IMR-90 (cell line): ENCODE data around the gene SYCP2. TPM values are rescaled to one million over a fixed set of nuclear protein-coding genes. Genes with fewer than 3 reads are reported as not detected.

Experiments used
- ATAC-seq: fragments of 200-7000 bp; cut with Tn5 transposase; 2 replicates; pipeline ENCODE4 v1.9.1; 2020; ENCODE audit warnings: low read depth, mild to moderate bottlenecking, moderate library complexity
- BruUV-seq: library from RNA; stranded (reverse); fragments of 400-500 nt; replicated peaks from 2 replicates; lab custom pipeline; 2021; lab: Mats Ljungman, UMichigan
- CTCF ChIA-PET: fragments of 300-600 bp; formaldehyde crosslinking; extraction: SDS; loops from one replicate; lab custom pipeline; 2021; ENCODE audit warnings: antibody characterized with exemption; lab: Yijun Ruan, JAX
- POLR2A ChIA-PET: fragments of 300-600 bp; sonication (Branson Sonifier 250); formaldehyde crosslinking; loops from one replicate; lab custom pipeline; 2022; ENCODE audit warnings: antibody characterized with exemption; ENCODE audit not compliant: unreplicated experiment; lab: Charles Lee
- DNase-seq: peaks from one replicate; pipeline ENCODE4 v3.0.0; 2013
- H2AFZ ChIP-seq: replicated peaks from 2 replicates; pipeline ENCODE3; 2013; ENCODE audit warnings: low read length, mild to moderate bottlenecking; ENCODE audit not compliant: poor library complexity
- H2AK5ac ChIP-seq: 2 replicates; pipeline ENCODE4 v1.6.1; 2013; ENCODE audit warnings: low read depth, low read length, inconsistent platforms
- H2AK9ac ChIP-seq: replicated peaks from 2 replicates; pipeline ENCODE3; 2013; ENCODE audit warnings: mild to moderate bottlenecking, low read depth, low read length, moderate library complexity; ENCODE audit not compliant: poor library complexity
- H2BK120ac ChIP-seq: 2 replicates; pipeline ENCODE4 v1.6.1; 2013; ENCODE audit warnings: low read depth, low read length, inconsistent platforms
- H2BK15ac ChIP-seq: 3 replicates; pipeline ENCODE4 v1.6.1; 2013; ENCODE audit warnings: low read depth, low read length, inconsistent platforms
- H2BK20ac ChIP-seq: 2 replicates; pipeline ENCODE4 v1.6.1; 2013; ENCODE audit warnings: low read depth, mild to moderate bottlenecking, inconsistent platforms, low read length, moderate library complexity
- H2BK5ac ChIP-seq: 2 replicates; pipeline ENCODE4 v1.6.1; 2013; ENCODE audit warnings: mild to moderate bottlenecking, low read depth, low read length, inconsistent platforms; ENCODE audit not compliant: poor library complexity, severe bottlenecking
- H3K14ac ChIP-seq: replicated peaks from 2 replicates; pipeline ENCODE4 v1.6.1; 2013; ENCODE audit warnings: low read depth, low read length, inconsistent platforms
- H3K18ac ChIP-seq: 2 replicates; pipeline ENCODE4 v1.6.1; 2013; ENCODE audit warnings: low read depth, low read length, control low read depth
- H3K23ac ChIP-seq: 2 replicates; pipeline ENCODE4 v1.6.1; 2013; ENCODE audit warnings: low read depth, low read length, inconsistent platforms
- H3K27ac ChIP-seq: 2 replicates; pipeline ENCODE4 v1.5.1; 2013; ENCODE audit warnings: mild to moderate bottlenecking, control low read depth, low read length; ENCODE audit not compliant: insufficient read depth
- H3K27me3 ChIP-seq: 2 replicates; pipeline ENCODE4 v1.6.1; 2013; ENCODE audit warnings: low read length; ENCODE audit not compliant: control insufficient read depth, insufficient read depth
- H3K36me3 ChIP-seq: 2 replicates; pipeline ENCODE4 v1.6.1; 2013; ENCODE audit warnings: low read length, mixed read lengths; ENCODE audit not compliant: control insufficient read depth, insufficient read depth
- H3K4ac ChIP-seq: 2 replicates; pipeline ENCODE4 v1.6.1; 2013; ENCODE audit warnings: low read depth, low read length, inconsistent platforms
- H3K4me1 ChIP-seq: 2 replicates; pipeline ENCODE4 v1.6.1; 2013; ENCODE audit warnings: low read length, mixed read lengths; ENCODE audit not compliant: control insufficient read depth, insufficient read depth
- H3K4me2 ChIP-seq: 2 replicates; pipeline ENCODE4 v1.6.1; 2013; ENCODE audit warnings: low read depth, mild to moderate bottlenecking, control low read depth, low read length, moderate library complexity
- H3K4me3 ChIP-seq: 2 replicates; pipeline ENCODE4 v1.5.1; 2013; ENCODE audit warnings: low read depth, mild to moderate bottlenecking, control low read depth, low read length, moderate library complexity; ENCODE audit not compliant: insufficient read depth
- H3K56ac ChIP-seq: 2 replicates; pipeline ENCODE4 v1.6.1; 2013; ENCODE audit warnings: low read length, inconsistent platforms; ENCODE audit not compliant: insufficient read depth; ENCODE audit errors: extremely low read depth
- H3K79me1 ChIP-seq, 2 experiments: 2 replicates each; pipeline ENCODE4 v1.6.1; 2013; ENCODE audit warnings: low read length in 2 of 2, inconsistent platforms in 1 of 2, low read depth in 1 of 2
- H3K9ac ChIP-seq: 2 replicates; pipeline ENCODE4 v1.6.1; 2013; ENCODE audit warnings: low read depth, low read length, control low read depth
- H3K9me1 ChIP-seq: 2 replicates; pipeline ENCODE4 v1.6.1; 2013; ENCODE audit warnings: low read length, inconsistent platforms; ENCODE audit not compliant: insufficient read depth
- H3K9me3 ChIP-seq: 2 replicates; pipeline ENCODE4 v1.6.1; 2013; ENCODE audit warnings: low read length; ENCODE audit not compliant: control insufficient read depth, insufficient read depth
- H4K20me1 ChIP-seq: 2 replicates; pipeline ENCODE4 v1.6.1; 2013; ENCODE audit warnings: low read length, inconsistent platforms; ENCODE audit not compliant: insufficient read depth
- H4K5ac ChIP-seq: 2 replicates; pipeline ENCODE4 v1.6.1; 2013; ENCODE audit warnings: mild to moderate bottlenecking, low read depth, low read length, control low read depth
- H4K8ac ChIP-seq, 2 experiments: 2 replicates each; pipeline ENCODE4 v1.6.1; 2013; ENCODE audit warnings: low read depth in 2 of 2, low read length in 2 of 2, control low read depth in 1 of 2, inconsistent platforms in 1 of 2
- H4K91ac ChIP-seq: 2 replicates; pipeline ENCODE4 v1.6.1; 2013; ENCODE audit warnings: low read depth, low read length, inconsistent platforms; ENCODE audit not compliant: insufficient read depth
- BHLHE40 ChIP-seq: fragments of 150-350 bp; IDR thresholded peaks from 2 replicates; pipeline ENCODE4 v1.6.1; 2016; ENCODE audit warnings: mild to moderate bottlenecking, low read depth, low read length
- CEBPB ChIP-seq: IDR thresholded peaks from 2 replicates; pipeline ENCODE4 v1.6.1; 2012; ENCODE audit warnings: low read depth, low read length, improper control_type of control experiment
- CHD1 ChIP-seq: IDR thresholded peaks from 2 replicates; pipeline ENCODE4 v1.6.1; 2012; ENCODE audit warnings: low read depth, low read length, improper control_type of control experiment
- ELK1 ChIP-seq: fragments of 150-350 bp; IDR thresholded peaks from 2 replicates; pipeline ENCODE4 v1.6.1; 2016; ENCODE audit warnings: low read depth, mild to moderate bottlenecking, low read length, moderate library complexity, borderline replicate concordance
- FOS ChIP-seq: fragments of 150-350 bp; IDR thresholded peaks from 2 replicates; pipeline ENCODE4 v1.6.1; 2016; ENCODE audit warnings: low read depth, low read length
- MAFK ChIP-seq: IDR thresholded peaks from 2 replicates; pipeline ENCODE4 v1.6.1; 2012; ENCODE audit warnings: low read depth, low read length, improper control_type of control experiment
- MAZ ChIP-seq: IDR thresholded peaks from 2 replicates; pipeline ENCODE4 v1.6.1; 2012; ENCODE audit warnings: low read depth, mild to moderate bottlenecking, low read length, improper control_type of control experiment, moderate library complexity, borderline replicate concordance
- MXI1 ChIP-seq: IDR thresholded peaks from 2 replicates; pipeline ENCODE4 v1.6.1; 2012; ENCODE audit warnings: low read depth, mild to moderate bottlenecking, low read length, moderate library complexity, borderline replicate concordance
- NFE2L2 ChIP-seq: fragments of 150-350 bp; IDR thresholded peaks from 2 replicates; pipeline ENCODE4 v1.6.1; 2016; ENCODE audit warnings: low read depth, mild to moderate bottlenecking, low read length
- POLR2A ChIP-seq: IDR thresholded peaks from 2 replicates; pipeline ENCODE4 v1.6.1; 2012; ENCODE audit warnings: mild to moderate bottlenecking, low read depth, low read length
- RAD21 ChIP-seq: IDR thresholded peaks from 2 replicates; pipeline ENCODE4 v1.6.1; 2012; ENCODE audit warnings: low read length, improper control_type of control experiment
- RCOR1 ChIP-seq: IDR thresholded peaks from 2 replicates; pipeline ENCODE4 v1.6.1; 2012; ENCODE audit warnings: mild to moderate bottlenecking, low read length, improper control_type of control experiment; ENCODE audit not compliant: insufficient replicate concordance
- RFX5 ChIP-seq: IDR thresholded peaks from 2 replicates; pipeline ENCODE4 v1.8.0; 2012; ENCODE audit warnings: low read depth, mild to moderate bottlenecking, low read length, moderate library complexity
- SMC3 ChIP-seq: fragments of 150-350 bp; IDR thresholded peaks from 2 replicates; pipeline ENCODE4 v1.6.1; 2016; ENCODE audit warnings: low read depth, mild to moderate bottlenecking, antibody characterized with exemption, low read length, moderate library complexity
- USF2 ChIP-seq: fragments of 150-350 bp; IDR thresholded peaks from 2 replicates; pipeline ENCODE4 v1.6.1; 2017; ENCODE audit warnings: mild to moderate bottlenecking, antibody characterized with exemption, low read length, low read depth
- WGBS, 2 experiments: methylation state at CpG; one replicate each; pipeline versions ENCODE4 v1.1.5 to v1.1.7; 2013; ENCODE audit warnings: missing lambda C conversion rate in 2 of 2; ENCODE audit not compliant: insufficient read length in 1 of 2; ENCODE audit errors: extremely low coverage in 2 of 2; 5-methylcytosine and 5-hydroxymethylcytosine counted together
- dilution Hi-C: fragments of 300-500 bp; cut with HindIII; formaldehyde crosslinking; loops from one replicate; pipeline ENCODE4 v1.14.3; 2018; ENCODE audit warnings: low sequenced_read_pairs; ENCODE audit not compliant: unreplicated experiment
- in situ Hi-C: fragments of 300-500 bp; cut with MboI; formaldehyde crosslinking; loops from 3 replicates; pipeline ENCODE4 v1.14.3; 2019; ENCODE audit warnings: low sequenced_read_pairs, inconsistent platforms, mixed read lengths
- intact Hi-C: fragments of 100-400 bp; cut with micrococcal nuclease; formaldehyde crosslinking; loops from 2 replicates; pipeline ENCODE4 v1.10.0; 2022
- polyA plus RNA-seq, 3 experiments: library from polyadenylated mRNA; depleted of rRNA; stranded (reverse); fragments of >200 nt; gene quantifications; 2 replicates each; pipeline ENCODE4 v1.2.3, GENCODE V29; 2012; ENCODE audit warnings: low replicate concordance in 1 of 3
- total RNA-seq: library from RNA; depleted of rRNA; stranded (reverse); fragments of >200 nt; gene quantifications from 2 replicates; pipeline ENCODE4 v1.2.3, GENCODE V29; 2012

The SYCP2 gene
- total and polyA plus RNA-seq, 2 of the 4 experiments (the other 2 are of a cell fraction) = 0.18 to 0.31 TPM

DNA sequence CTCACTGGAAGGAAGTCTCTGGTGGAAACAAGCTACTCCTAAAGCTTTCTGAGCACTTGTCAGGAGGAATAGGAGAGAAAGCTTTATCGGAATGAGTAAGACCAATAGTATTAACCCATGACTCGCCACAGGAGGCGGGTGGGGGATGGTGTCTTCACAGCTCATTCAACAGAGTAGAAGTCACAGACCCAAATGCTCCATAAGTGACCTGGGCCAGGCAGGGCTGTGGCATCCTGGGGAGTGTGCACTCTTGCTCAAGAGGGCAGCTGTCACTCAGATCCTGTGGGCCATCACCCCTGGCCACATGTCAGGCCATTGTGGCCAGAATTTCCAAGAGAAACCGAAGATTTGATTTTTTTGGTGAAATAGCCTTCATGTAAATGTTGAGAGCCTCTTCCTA lies 116.0 kb downstream of the SYCP2 start:
- in situ Hi-C loops = no loop called here
- CTCF ChIA-PET = no interaction called here

More for the DNA sequence above, 116.0 kb downstream of the SYCP2 start:
- H3K4me3 ChIP-seq = no peak overlapping the region
- H3K56ac ChIP-seq = no peak overlapping the region
- H2BK120ac ChIP-seq = no peak overlapping the region
- no peaks in the 10 kb centered on the region for H3K9me1 ChIP-seq
- POLR2A ChIA-PET = no interaction called here
- no peak overlapping the region for H2AFZ ChIP-seq
- H3K27me3 ChIP-seq = no peaks in the 10 kb centered on the region
- H3K23ac ChIP-seq = no peak overlapping the region
- WGBS, 2 experiments = no CpG with 5 or more reads among the region's 4 CpGs
- no peak overlapping the region for H2AK9ac ChIP-seq
- no peaks in the 10 kb centered on the region for H3K4me1 ChIP-seq
- ATAC-seq (no peak), DNase-seq (no peak)
- H2BK15ac ChIP-seq = no peak overlapping the region
- H2BK20ac ChIP-seq = no peak overlapping the region
- dilution Hi-C loops = no loop called here
- no peak overlapping the region for H4K91ac ChIP-seq
- BruUV-seq = no TSS peak
- no peaks in the 10 kb centered on the region for H3K36me3 ChIP-seq
- no peak overlapping the region for H4K5ac ChIP-seq
- no peak overlapping the region for H3K9ac ChIP-seq
- no peak for TF ChIP-seq CEBPB
- TF ChIP-seq MXI1 = no peak
- TF ChIP-seq CHD1 = no peak
- TF ChIP-seq FOS = no peak
- no peak for TF ChIP-seq RFX5
- TF ChIP-seq RCOR1 = no peak
- no peak for TF ChIP-seq MAZ
- TF ChIP-seq SMC3 = no peak
- TF ChIP-seq POLR2A = no peak
- TF ChIP-seq MAFK = no peak
- no peak for TF ChIP-seq NFE2L2
- TF ChIP-seq USF2 = no peak
- no peak for TF ChIP-seq RAD21
- no peak for TF ChIP-seq BHLHE40
- no peak for TF ChIP-seq ELK1
- no peak overlapping the region for H2BK5ac ChIP-seq
- intact Hi-C loops = no loop called here
- no peak overlapping the region for H4K8ac ChIP-seq
- no peaks in the 10 kb centered on the region for H4K20me1 ChIP-seq
- H3K14ac ChIP-seq = no peak overlapping the region
- no peak overlapping the region for H3K18ac ChIP-seq
- no peak overlapping the region for H3K27ac ChIP-seq
- no peak overlapping the region for H2AK5ac ChIP-seq
- H3K4ac ChIP-seq = no peak overlapping the region
- H3K4me2 ChIP-seq = no peak overlapping the region
- H3K9me3 ChIP-seq = peaks cover 11% of the 10 kb centered on the region; the same call in 1 of the 2 replicates
- H3K79me1 ChIP-seq = no peaks in the 10 kb centered on the region
